ENCODE data around the gene USP12.
"Not testable (repeated sequence)": the region's sequence is repeated elsewhere in the genome, so short reads cannot be mapped to it uniquely, and the experiment has no call there.

The USP12 gene

GRCh38 chr13:27076421-27076820 is 95.2 kb downstream of the USP12 start:
- no peak for TF ChIP-seq POLR2AphosphoS5 (IDR thresholded peaks at IDR 0.05; ENCODE audit: borderline replicate concordance, low read depth, low read length)
- TF ChIP-seq FOXP2 (optimal IDR thresholded peaks at IDR 0.05; ENCODE audit: control extremely low read depth, extremely low read length, insufficient read depth), result no peak
- TF ChIP-seq EZH2 (IDR thresholded peaks at IDR 0.05), result no peak
- no peak overlapping the region for H3K4me3 ChIP-seq
- no peaks in the 10 kb centered on the region for H3K9me3 ChIP-seq (ENCODE audit: low read depth, low read length)
- no peak overlapping the region for H3K9ac ChIP-seq (ENCODE audit: insufficient read length)
- H3K27ac ChIP-seq, result no peak overlapping the region
- 0 out of 2 replicates have a peak, but pooled peaks cover 3% of the 10 kb centered on the region for H3K36me3 ChIP-seq (ENCODE audit: insufficient read depth, low read length)
- DNase-seq (ENCODE audit: low read depth, low spot score), result no peak

GRCh38 chr13:27073186-27073585 is 98.4 kb downstream of the USP12 start:
- Histone ChIP-seq H3K9ac (ENCODE audit: insufficient read length) (no peak overlapping the region), H3K27ac (no peak overlapping the region), H3K9me3 (ENCODE audit: low read depth, low read length) (no peaks in the 10 kb centered on the region), H3K36me3 (ENCODE audit: insufficient read depth, low read length) (0 out of 2 replicates have a peak, but pooled peaks cover 3% of the 10 kb centered on the region), H3K4me3 (no peak overlapping the region)
- TF ChIP-seq POLR2AphosphoS5 (IDR thresholded peaks at IDR 0.05; ENCODE audit: borderline replicate concordance, low read depth, low read length), result no peak
- TF ChIP-seq FOXP2 (optimal IDR thresholded peaks at IDR 0.05; ENCODE audit: control extremely low read depth, extremely low read length, insufficient read depth), result no peak
- no peak for TF ChIP-seq EZH2 (IDR thresholded peaks at IDR 0.05)
- DNase-seq (ENCODE audit: low read depth, low spot score), result no peak

GRCh38 chr13:27066123-27066522 is 105.5 kb downstream of the USP12 start:
- H3K4me3 ChIP-seq; H3K27ac ChIP-seq; H3K9me3 ChIP-seq (ENCODE audit: low read depth, low read length); H3K36me3 ChIP-seq (ENCODE audit: insufficient read depth, low read length); H3K9ac ChIP-seq (ENCODE audit: insufficient read length); DNase-seq (ENCODE audit: low read depth, low spot score): not testable (repeated sequence)

GRCh38 chr13:27065582-27065981 is 106.0 kb downstream of the USP12 start:
- no peak for DNase-seq (ENCODE audit: low read depth, low spot score)
- H3K36me3 ChIP-seq (ENCODE audit: insufficient read depth, low read length), result no peaks in the 10 kb centered on the region
- no peak for TF ChIP-seq FOXP2 (optimal IDR thresholded peaks at IDR 0.05; ENCODE audit: control extremely low read depth, extremely low read length, insufficient read depth)
- no peak for TF ChIP-seq EZH2 (IDR thresholded peaks at IDR 0.05)
- no peak for TF ChIP-seq POLR2AphosphoS5 (IDR thresholded peaks at IDR 0.05; ENCODE audit: borderline replicate concordance, low read depth, low read length)
- H3K4me3 ChIP-seq, result no peak overlapping the region
- no peaks in the 10 kb centered on the region for H3K9me3 ChIP-seq (ENCODE audit: low read depth, low read length)
- H3K9ac ChIP-seq (ENCODE audit: insufficient read length), result no peak overlapping the region
- no peak overlapping the region for H3K27ac ChIP-seq

- no peak for DNase-seq (ENCODE audit: low read depth, low spot score)
- TF ChIP-seq FOXP2 (optimal IDR thresholded peaks at IDR 0.05; ENCODE audit: control extremely low read depth, extremely low read length, insufficient read depth), result no peak
- TF ChIP-seq EZH2 (IDR thresholded peaks at IDR 0.05), result no peak
- no peak for TF ChIP-seq POLR2AphosphoS5 (IDR thresholded peaks at IDR 0.05; ENCODE audit: borderline replicate concordance, low read depth, low read length)
- no peak overlapping the region; the same call in 1 of the 2 replicates for H3K27ac ChIP-seq
Observed at GRCh38 chr13:27064252-27064995, 107.2 kb downstream of the USP12 start.

GRCh38 chr13:27057817-27058216 is 113.8 kb downstream of the USP12 start:
- Histone ChIP-seq H3K4me3 (no peak overlapping the region), H3K36me3 (ENCODE audit: insufficient read depth, low read length) (no peaks in the 10 kb centered on the region), H3K27ac (no peak overlapping the region), H3K9ac (ENCODE audit: insufficient read length) (no peak overlapping the region), H3K9me3 (ENCODE audit: low read depth, low read length) (no peaks in the 10 kb centered on the region)
- no peak for DNase-seq (ENCODE audit: low read depth, low spot score)
- TF ChIP-seq FOXP2 (optimal IDR thresholded peaks at IDR 0.05; ENCODE audit: control extremely low read depth, extremely low read length, insufficient read depth) (no peak), EZH2 (IDR thresholded peaks at IDR 0.05) (no peak), POLR2AphosphoS5 (IDR thresholded peaks at IDR 0.05; ENCODE audit: borderline replicate concordance, low read depth, low read length) (no peak)

More at GRCh38 chr13:27064252-27064995, 107.2 kb downstream of the USP12 start:
- Histone ChIP-seq H3K9me3 (ENCODE audit: low read depth, low read length) (no peaks in the 10 kb centered on the region), H3K4me3 (no peak overlapping the region), H3K36me3 (ENCODE audit: insufficient read depth, low read length) (no peaks in the 10 kb centered on the region), H3K9ac (ENCODE audit: insufficient read length) (no peak overlapping the region)

- peak; percentile 26 for DNase-seq (ENCODE audit: low read depth, low spot score)
- no peaks in the 10 kb centered on the region for H3K9me3 ChIP-seq (ENCODE audit: low read depth, low read length)
- TF ChIP-seq EZH2 (IDR thresholded peaks at IDR 0.05) (no peak), POLR2AphosphoS5 (IDR thresholded peaks at IDR 0.05; ENCODE audit: borderline replicate concordance, low read depth, low read length) (no peak), FOXP2 (optimal IDR thresholded peaks at IDR 0.05; ENCODE audit: control extremely low read depth, extremely low read length, insufficient read depth) (no peak)
- no peaks in the 10 kb centered on the region for H3K36me3 ChIP-seq (ENCODE audit: insufficient read depth, low read length)
- H3K4me3 ChIP-seq, result no peak overlapping the region
- no peak overlapping the region for H3K9ac ChIP-seq (ENCODE audit: insufficient read length)
- no peak overlapping the region for H3K27ac ChIP-seq
Observed at GRCh38 chr13:27055526-27055925, 116.1 kb downstream of the USP12 start.

- H3K27ac ChIP-seq, result no peak overlapping the region
Observed at GRCh38 chr13:27054760-27055159, 116.9 kb downstream of the USP12 start.

More at GRCh38 chr13:27054760-27055159, 116.9 kb downstream of the USP12 start:
- H3K9ac ChIP-seq (ENCODE audit: insufficient read length), result no peak overlapping the region
- TF ChIP-seq EZH2 (IDR thresholded peaks at IDR 0.05), result no peak
- no peak for TF ChIP-seq POLR2AphosphoS5 (IDR thresholded peaks at IDR 0.05; ENCODE audit: borderline replicate concordance, low read depth, low read length)
- H3K36me3 ChIP-seq (ENCODE audit: insufficient read depth, low read length), result no peaks in the 10 kb centered on the region
- H3K9me3 ChIP-seq (ENCODE audit: low read depth, low read length), result no peaks in the 10 kb centered on the region
- no peak for DNase-seq (ENCODE audit: low read depth, low spot score)
- no peak overlapping the region for H3K4me3 ChIP-seq

Measured in SK-N-MC (cell line).